Ureter (tissue), 1 donor: ENCODE measurements around the gene NUDT5. TPM values are rescaled to one million over a fixed set of nuclear protein-coding genes. Genes with fewer than 3 reads are reported as not detected.

Experiments
- DNase-seq: peaks from one replicate; pipeline ENCODE4 v3.0.0-alpha.2; 2020; ENCODE audit warnings: low spot score
- total RNA-seq: library from RNA; stranded (reverse); gene quantifications from one replicate; pipeline ENCODE4 v1.2.4, GENCODE V29; 2023
- donor health status: DM: yes; HTN: yes; CAD: no.

NUDT5 gene
- total RNA-seq, 1 donor from 2014 or later, result 44.9 TPM

GRCh38 chr10:12164085-12164484, 31.6 kb downstream of the NUDT5 start:
- no peak for DNase-seq

GRCh38 chr10:12162927-12163326, 32.8 kb downstream of the NUDT5 start:
- no peak for DNase-seq

GRCh38 chr10:12160664-12161063, 35.0 kb downstream of the NUDT5 start:
- no peak for DNase-seq

- no peak for DNase-seq
These were observed 37.6 kb downstream of the NUDT5 start for GRCh38 chr10:12158111-12158510.

- DNase-seq, result no peak
These were observed 39.1 kb downstream of the NUDT5 start for GRCh38 chr10:12156367-12157123.

- DNase-seq, result no peak
These were observed 41.2 kb downstream of the NUDT5 start for GRCh38 chr10:12154516-12154915.

- no peak for DNase-seq
These were observed 45.5 kb downstream of the NUDT5 start for GRCh38 chr10:12150163-12150562.

- DNase-seq, result no peak
These were observed 51.2 kb downstream of the NUDT5 start for GRCh38 chr10:12144538-12144937.

- no peak for DNase-seq
These were observed 55.7 kb downstream of the NUDT5 start for GRCh38 chr10:12140038-12140437.

GRCh38 chr10:12135631-12136030, 60.1 kb downstream of the NUDT5 start:
- no peak for DNase-seq

- no peak for DNase-seq
These were observed 65.3 kb downstream of the NUDT5 start for GRCh38 chr10:12130237-12130872.

GRCh38 chr10:12129222-12130111, 66.2 kb downstream of the NUDT5 start, which contains the start of gene SEC61A2:
TSS of gene SEC61A2 (plus strand) at chr10:12129677. CDS start at chr10:12129788, 111 bp downstream.
- peak; percentile 95 for DNase-seq

GRCh38 chr10:12121673-12122072, 74.0 kb downstream of the NUDT5 start:
- no peak for DNase-seq

Other genes starting within 250 kb of the NUDT5 start
- 25.6 TPM for gene UPF2, start 153.1 kb downstream of the NUDT5 start, total RNA-seq
- 25.4 TPM for gene DHTKD1, start 126.9 kb downstream of the NUDT5 start, total RNA-seq
- 8.6 TPM for gene SEC61A2, start 66.2 kb downstream of the NUDT5 start, total RNA-seq
- 60.7 TPM for gene CDC123, start 297 bp upstream of the NUDT5 start, total RNA-seq
- 25.4 TPM for gene CAMK1D, start 153.7 kb upstream of the NUDT5 start, total RNA-seq